Inflammatory macrophage treated with lipopolysaccharide for 4 hours (primary cell): ENCODE measurements around the gene ADGRB3.

Experiments used
- DNase-seq: peaks from one replicate; pipeline ENCODE4 v3.0.0-alpha.2; 2020

Gene ADGRB3

GRCh38 chr6:69146385-69146784, 511.3 kb downstream of the ADGRB3 start:
- DNase-seq = no peak

GRCh38 chr6:69155467-69155866, 520.4 kb downstream of the ADGRB3 start:
- no peak for DNase-seq

GRCh38 chr6:69162811-69163210, 527.7 kb downstream of the ADGRB3 start:
- DNase-seq = no peak

- DNase-seq = no peak
Measured at GRCh38 chr6:69164564-69165229, 529.6 kb downstream of the ADGRB3 start.

- DNase-seq = no peak
Measured at GRCh38 chr6:69179681-69180080, 544.6 kb downstream of the ADGRB3 start.

GRCh38 chr6:69180361-69181067, 545.4 kb downstream of the ADGRB3 start:
- DNase-seq = no peak

GRCh38 chr6:69181964-69182363, 546.9 kb downstream of the ADGRB3 start:
- DNase-seq = no peak

GRCh38 chr6:69185276-69185675, 550.2 kb downstream of the ADGRB3 start:
- no peak for DNase-seq

GRCh38 chr6:69202768-69203167, 567.7 kb downstream of the ADGRB3 start:
- DNase-seq = no peak

- DNase-seq = no peak
Measured at GRCh38 chr6:69216127-69216526, 581.0 kb downstream of the ADGRB3 start.

GRCh38 chr6:69217343-69217742, 582.3 kb downstream of the ADGRB3 start:
- DNase-seq = no peak

- no peak for DNase-seq
Measured at GRCh38 chr6:69220375-69220774, 585.3 kb downstream of the ADGRB3 start.

GRCh38 chr6:69232008-69232407, 596.9 kb downstream of the ADGRB3 start:
- DNase-seq = no peak

GRCh38 chr6:69232496-69232895, 597.4 kb downstream of the ADGRB3 start:
- DNase-seq = no peak

GRCh38 chr6:69232911-69233448, 597.9 kb downstream of the ADGRB3 start:
- peak; percentile 24 for DNase-seq

GRCh38 chr6:69238067-69238466, 603.0 kb downstream of the ADGRB3 start:
- no peak for DNase-seq

- no peak for DNase-seq
Measured at GRCh38 chr6:69246983-69247382, 611.9 kb downstream of the ADGRB3 start.

- no peak for DNase-seq
Measured at GRCh38 chr6:69261010-69261409, 625.9 kb downstream of the ADGRB3 start.

- DNase-seq = no peak
Measured at GRCh38 chr6:69263297-69263696, 628.2 kb downstream of the ADGRB3 start.

- DNase-seq = no peak
Measured at GRCh38 chr6:69265090-69265489, 630.0 kb downstream of the ADGRB3 start.

- DNase-seq = no peak
Measured at GRCh38 chr6:69265706-69266105, 630.6 kb downstream of the ADGRB3 start.

GRCh38 chr6:69276204-69276603, 641.1 kb downstream of the ADGRB3 start:
- no peak for DNase-seq

GRCh38 chr6:69279805-69280204, 644.7 kb downstream of the ADGRB3 start:
- DNase-seq = no peak

- DNase-seq = no peak
Measured at GRCh38 chr6:69280858-69281257, 645.8 kb downstream of the ADGRB3 start.
